ENCODE measurements around the gene ASB4.

Gene ASB4

GRCh38 chr7:95526128-95526738 is 40.5 kb downstream of the ASB4 start:
- DNase-seq (ENCODE audit: low spot score) = no peak

GRCh38 chr7:95527033-95527775 is 41.5 kb downstream of the ASB4 start:
- DNase-seq (ENCODE audit: low spot score) = peak; percentile 72

DNA sequence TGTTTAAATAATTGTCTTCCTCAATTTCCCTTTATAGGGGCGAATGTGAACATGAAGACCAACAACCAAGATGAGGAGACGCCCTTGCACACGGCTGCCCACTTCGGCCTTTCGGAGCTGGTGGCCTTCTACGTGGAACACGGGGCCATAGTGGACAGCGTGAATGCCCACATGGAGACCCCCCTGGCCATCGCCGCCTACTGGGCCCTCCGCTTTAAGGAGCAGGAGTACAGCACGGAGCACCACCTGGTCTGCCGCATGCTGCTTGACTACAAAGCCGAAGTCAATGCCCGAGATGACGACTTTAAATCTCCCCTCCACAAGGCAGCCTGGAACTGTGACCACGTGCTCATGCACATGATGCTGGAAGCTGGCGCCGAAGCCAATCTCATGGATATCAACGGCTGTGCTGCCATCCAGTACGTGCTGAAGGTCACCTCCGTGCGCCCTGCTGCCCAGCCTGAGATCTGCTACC is 42.1 kb downstream of the ASB4 start:
- DNase-seq (ENCODE audit: low spot score) = no peak

- DNase-seq (ENCODE audit: low spot score) = no peak
Observed at GRCh38 chr7:95529701-95530100, 44.0 kb downstream of the ASB4 start.

- DNase-seq (ENCODE audit: low spot score) = no peak
Observed at GRCh38 chr7:95530881-95531280, 45.1 kb downstream of the ASB4 start.

DNA sequence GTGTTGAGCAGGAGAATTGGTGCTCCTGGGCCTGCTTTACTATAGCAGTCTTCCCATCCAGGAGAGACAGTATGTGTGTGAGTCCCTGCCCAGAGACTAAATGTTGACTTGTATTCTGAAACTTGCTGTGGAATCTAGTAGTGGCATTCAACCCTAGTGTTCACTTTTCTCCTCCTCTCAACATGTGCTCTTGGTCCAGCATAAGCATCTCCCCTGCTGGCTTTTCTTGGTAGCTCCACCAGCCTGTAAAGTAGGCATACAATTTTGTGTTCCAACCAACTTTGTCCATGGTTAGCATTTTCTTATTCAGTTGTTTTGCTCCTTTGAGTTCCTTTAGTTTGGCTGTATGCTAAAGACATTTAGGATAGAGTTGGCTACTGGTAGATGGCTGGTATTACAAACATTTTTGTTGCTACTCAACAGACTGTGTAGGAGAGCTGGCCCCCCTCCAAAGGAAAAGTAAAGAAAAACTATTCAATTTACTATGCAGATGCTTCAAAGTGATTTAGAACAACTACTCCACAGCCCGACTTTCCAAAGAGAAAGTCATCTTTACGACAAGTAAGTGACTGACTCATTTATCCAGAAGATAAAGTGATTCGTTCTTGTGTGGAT is 46.0 kb downstream of the ASB4 start:
- no peak for DNase-seq (ENCODE audit: low spot score)

- no peak for DNase-seq (ENCODE audit: low spot score)
Observed at GRCh38 chr7:95534796-95535195, 49.1 kb downstream of the ASB4 start.

- no peak for DNase-seq (ENCODE audit: low spot score)
Observed at GRCh38 chr7:95535662-95536061, 49.9 kb downstream of the ASB4 start.

DNA sequence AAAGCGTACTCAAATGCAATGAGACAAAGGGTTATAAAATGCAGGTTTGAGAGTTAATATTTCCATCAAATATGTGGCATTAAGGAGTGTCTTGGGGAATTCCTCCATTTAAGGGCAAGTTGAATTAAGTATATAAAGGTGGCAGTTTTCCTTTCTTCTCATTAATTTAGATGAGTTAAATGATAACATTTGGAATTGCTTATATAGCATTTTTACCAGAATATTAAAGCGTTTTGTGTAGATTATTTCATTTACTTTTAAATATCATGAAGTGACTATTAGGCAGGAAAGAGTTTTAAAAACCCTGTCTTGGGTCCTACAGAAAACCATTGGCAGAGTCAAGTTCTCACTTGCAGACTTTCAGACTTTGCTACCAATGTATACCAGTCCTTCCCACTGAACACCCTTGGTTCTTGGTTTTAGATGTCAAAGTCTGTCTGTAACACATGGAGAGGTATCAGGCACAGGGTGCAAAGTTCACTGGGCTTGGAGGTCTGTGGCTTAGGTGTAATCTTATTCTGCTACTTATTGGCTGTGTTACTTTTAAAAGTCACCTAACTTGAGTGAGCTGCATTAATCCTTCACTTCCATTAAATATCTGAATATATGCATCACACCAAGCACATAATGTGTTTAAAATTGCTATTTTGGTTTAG is 51.0 kb downstream of the ASB4 start:
- no peak for DNase-seq (ENCODE audit: low spot score)

DNA sequence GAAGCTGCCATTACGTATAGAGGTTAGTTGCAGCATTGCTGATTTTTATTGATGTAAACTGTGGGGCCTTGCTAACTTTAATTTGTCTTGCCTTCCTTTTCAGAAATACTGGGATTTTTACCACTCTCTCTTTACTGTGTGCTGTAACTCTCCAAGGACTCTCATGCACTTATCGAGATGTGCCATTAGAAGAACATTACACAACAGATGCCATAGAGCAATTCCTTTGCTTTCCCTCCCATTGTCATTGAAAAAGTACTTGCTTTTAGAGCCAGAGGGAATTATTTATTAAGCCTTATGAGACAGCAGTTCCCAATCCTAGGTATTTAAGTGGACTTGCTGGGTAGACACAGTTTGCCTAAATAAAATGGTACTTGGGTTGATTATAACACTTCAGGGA is 51.7 kb downstream of the ASB4 start:
- no peak for DNase-seq (ENCODE audit: low spot score)

DNA sequence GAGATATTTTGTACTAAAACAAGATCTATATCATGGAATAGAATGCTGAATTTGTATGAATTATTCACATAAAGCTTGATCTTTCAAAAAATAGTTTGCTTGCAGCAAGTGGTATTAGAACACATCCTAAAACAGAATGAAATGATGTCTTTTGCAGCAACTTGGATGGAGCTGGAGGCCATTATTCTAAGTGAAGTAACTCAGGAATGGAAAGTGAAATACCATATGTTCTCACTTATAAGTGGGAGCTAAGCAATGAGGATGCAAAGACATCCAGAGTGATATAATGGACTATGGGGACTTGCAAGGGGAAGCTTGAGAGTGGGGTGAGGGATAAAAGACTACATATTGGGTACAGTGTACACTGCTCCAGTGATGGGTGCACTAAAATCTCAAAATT is 53.7 kb downstream of the ASB4 start:
- DNase-seq (ENCODE audit: low spot score) = no peak

DNA sequence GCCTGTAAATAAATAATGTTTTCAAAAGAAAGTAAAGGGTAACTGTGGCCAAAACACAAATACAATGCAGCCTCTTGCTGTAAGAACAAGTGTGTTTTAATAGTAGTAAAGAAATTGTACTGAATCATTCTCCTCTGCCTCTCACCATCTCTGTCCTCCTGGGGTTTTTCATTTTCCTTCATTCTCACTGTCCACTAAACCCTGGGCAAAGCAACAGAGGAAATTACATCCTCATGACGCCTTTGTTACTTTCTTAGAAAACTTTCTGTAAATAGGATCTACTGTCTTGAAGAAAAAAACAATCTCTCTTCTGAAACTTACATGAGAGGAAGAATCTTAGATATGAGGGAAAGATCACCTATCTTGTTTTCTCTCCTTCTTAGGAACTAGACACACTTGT is 54.6 kb downstream of the ASB4 start:
- no peak for DNase-seq (ENCODE audit: low spot score)

DNA sequence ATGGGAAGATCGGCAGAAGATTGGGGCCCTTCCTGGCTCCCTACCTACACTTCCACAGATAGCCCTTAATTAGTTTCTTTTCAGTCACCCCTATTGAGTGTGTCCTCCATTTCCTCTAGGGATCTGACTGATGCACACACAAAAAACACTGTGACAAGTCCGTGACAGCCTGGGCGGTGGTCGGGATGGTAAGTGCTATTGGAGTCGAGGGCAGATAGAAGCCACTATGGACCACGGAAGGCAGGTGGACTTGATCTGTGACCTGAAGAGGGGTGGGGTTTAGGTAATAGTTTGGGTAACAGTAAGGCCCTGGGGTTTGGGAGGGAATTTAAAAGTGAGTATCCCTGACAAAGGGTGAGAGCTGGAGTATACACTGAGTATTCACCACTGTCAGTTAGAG is 57.6 kb downstream of the ASB4 start:
- DNase-seq (ENCODE audit: low spot score) = no peak

DNA sequence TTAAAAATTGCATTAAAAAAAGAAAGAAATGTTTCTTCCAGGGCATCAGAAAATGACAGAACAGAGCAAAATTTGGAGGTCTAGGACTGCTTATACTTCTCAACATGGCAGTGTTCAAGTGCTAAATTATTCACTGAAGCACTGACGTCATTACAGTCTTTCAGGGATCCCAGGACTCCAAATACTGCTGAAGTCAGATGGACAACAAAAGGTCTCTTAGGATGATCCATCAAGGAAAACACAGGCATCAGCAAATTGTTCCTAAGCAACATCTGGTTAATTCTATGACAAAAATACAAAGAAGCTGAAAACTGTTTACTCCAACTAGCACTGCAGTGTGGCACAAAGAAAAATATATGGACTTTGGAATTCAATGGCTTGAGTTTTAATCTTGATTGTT is 58.4 kb downstream of the ASB4 start:
- DNase-seq (ENCODE audit: low spot score) = no peak

DNA sequence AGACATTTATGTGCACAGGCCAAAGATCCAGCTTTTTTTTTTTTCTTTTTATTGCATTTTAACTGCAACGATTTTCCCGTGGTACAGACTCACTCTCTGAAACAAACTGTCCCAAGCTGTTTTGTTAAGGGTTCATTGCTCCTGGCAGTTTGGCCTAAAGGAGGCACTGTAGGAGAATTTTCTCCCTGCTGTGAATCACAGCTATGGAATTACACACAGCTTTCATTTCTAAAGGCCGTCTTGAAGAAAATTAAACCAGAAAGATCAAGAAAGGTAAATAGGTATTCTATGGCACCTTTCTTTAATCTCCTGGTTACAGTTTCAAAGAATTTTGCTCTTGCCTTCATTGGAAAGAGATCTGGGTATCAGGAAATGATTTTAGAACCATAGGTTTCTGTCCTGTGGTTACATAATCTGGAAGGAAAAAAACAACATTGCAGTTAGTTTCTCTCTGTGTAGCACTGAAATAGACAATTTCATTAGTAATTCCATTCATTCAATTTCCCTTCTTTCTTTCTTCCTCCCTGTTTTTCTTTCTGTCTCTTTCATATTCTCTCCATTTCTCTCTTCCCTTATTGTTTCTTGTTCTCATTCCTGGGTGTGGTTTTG is 59.4 kb downstream of the ASB4 start:
- DNase-seq (ENCODE audit: low spot score) = peak; percentile 68

GRCh38 chr7:95545673-95546072 is 59.9 kb downstream of the ASB4 start:
- DNase-seq (ENCODE audit: low spot score) = no peak

DNA sequence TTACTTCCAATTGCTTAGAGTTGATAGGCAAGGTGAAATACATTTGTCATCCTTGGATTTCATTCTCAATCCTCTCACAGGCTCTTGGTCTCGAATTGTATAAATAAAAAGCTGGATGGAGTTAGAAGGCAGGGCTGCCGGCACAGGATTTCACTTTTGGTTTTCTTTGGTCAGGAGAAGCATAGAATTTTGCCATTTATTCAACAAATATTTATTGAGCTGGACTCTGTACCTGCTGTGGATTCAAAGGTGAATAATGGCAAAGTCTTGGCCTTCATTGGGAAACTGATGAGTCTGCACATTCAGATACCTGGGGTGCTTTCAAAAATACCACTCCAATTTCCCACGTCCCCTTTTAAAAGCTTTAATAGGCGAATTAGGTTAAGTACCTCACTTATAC is 60.9 kb downstream of the ASB4 start:
- DNase-seq (ENCODE audit: low spot score) = no peak

GRCh38 chr7:95547361-95548348 is 61.9 kb downstream of the ASB4 start:
- no peak for DNase-seq (ENCODE audit: low spot score)

DNA sequence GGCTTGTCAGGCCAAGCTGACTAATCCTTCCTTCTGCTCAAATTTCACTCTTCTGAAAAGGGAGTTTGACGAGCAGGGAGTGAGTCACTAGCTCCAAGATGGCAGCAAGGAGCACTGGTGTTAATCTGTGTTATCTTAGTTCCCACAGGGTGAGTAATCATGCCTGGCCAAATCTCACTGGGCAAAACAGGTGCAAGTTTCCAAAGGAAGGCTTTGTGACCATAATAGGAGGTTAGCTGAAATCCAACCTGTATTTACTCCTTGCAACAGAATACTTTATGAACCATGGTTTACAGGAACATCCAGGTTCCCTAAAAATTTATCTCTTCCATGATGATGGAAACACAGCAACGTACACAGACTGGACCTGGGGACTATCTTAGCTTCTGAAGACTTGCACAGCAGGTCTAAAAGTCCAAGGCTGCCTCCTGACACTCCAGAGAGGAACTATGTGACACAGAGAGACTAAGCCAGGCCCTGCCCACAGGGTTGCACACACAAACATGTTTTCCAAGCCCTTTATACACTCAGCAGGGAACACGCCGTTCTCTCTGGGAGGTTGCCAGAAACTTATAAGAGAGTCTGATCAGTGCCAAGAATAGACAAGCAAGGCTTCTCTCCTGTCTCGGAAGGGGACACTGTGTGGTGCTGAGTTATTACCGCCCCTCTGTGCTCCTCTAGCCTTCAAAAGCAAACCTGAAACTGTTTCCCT is 64.2 kb downstream of the ASB4 start:
- DNase-seq (ENCODE audit: low spot score) = peak; percentile 77

DNA sequence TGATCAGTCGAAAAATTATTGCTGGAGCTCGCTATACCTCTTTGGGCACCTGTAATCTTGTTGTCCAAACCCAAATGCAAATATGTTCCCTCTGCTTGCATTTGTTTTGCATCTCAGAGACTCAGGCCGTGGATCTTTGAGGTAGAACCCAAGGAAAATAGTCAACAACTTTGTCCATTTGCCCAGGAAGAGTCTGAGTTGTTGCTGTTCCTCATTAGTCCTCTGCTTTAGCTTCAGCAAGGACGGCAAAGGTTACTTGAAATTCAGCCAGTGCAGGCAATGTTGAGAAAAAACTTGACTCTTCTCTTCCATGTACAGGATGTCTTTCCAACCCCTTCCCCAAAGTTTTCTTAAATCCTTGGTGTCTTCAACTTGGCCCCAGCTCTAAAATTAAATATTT is 64.8 kb downstream of the ASB4 start:
- DNase-seq (ENCODE audit: low spot score) = no peak
